ENCODE data around the gene MAST2.

DNA sequence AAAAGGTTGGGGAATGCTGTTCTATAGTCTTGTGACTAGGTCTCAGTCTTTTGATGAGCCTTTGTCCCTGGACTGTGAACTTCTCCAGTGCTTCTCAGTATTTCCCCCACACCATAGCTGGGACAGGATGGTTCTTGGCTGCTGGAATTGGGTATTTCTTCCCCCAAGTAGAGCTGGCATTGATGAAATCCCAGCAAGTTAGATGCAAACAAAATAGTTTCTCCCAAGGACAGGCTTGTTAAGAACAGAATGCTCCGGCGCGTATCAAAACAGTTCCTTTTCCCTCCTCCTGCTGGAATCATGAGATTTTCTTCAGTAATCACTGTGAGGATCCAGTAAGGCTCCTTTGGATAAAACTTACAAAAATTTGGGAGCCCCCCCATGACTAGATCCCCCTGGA, 166.5 kb downstream of the MAST2 start:
- TF ChIP-seq, protein P1, sequence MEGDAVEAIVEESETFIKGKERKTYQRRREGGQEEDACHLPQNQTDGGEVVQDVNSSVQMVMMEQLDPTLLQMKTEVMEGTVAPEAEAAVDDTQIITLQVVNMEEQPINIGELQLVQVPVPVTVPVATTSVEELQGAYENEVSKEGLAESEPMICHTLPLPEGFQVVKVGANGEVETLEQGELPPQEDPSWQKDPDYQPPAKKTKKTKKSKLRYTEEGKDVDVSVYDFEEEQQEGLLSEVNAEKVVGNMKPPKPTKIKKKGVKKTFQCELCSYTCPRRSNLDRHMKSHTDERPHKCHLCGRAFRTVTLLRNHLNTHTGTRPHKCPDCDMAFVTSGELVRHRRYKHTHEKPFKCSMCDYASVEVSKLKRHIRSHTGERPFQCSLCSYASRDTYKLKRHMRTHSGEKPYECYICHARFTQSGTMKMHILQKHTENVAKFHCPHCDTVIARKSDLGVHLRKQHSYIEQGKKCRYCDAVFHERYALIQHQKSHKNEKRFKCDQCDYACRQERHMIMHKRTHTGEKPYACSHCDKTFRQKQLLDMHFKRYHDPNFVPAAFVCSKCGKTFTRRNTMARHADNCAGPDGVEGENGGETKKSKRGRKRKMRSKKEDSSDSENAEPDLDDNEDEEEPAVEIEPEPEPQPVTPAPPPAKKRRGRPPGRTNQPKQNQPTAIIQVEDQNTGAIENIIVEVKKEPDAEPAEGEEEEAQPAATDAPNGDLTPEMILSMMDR (IDR thresholded peaks at IDR 0.05): no peak
- TF ChIP-seq FOXP1 (CRISPR knock-in tag; IDR thresholded peaks at IDR 0.05; ENCODE audit: borderline replicate concordance) (no peak), TCF7 (CRISPR knock-in tag; IDR thresholded peaks at IDR 0.05; ENCODE audit: low read depth) (no peak)
